ENCODE results near the gene SIPA1.

DNA sequence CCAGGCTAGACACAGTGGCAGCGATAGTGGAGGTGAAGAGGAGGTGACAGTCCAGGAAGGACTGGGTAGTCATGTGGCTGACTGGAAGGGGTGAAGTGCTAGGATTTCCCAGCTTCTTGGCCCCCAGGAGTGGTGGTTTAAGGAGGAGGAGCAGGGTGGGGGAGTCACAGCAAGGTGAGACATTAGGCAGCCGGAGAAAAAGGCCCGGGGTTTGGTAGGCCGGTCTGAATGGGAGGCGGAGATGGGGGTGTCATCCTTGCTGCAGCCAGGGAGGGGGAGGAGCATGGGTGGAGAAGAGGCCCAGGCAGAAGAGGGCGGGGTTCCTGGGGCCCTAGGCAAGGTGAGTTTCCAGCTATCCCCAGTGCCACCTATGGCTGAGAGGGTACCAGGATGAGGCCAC is 6.1 kb downstream of the SIPA1 start:
- TF ChIP-seq CTCF (IDR thresholded peaks at IDR 0.05), result no peak
- TF ChIP-seq ZFX (IDR thresholded peaks at IDR 0.05; ENCODE audit: borderline replicate concordance), result no peak

Data from 22Rv1 (cell line).